GM06990 (cell line): Measurements from ENCODE around the gene TBC1D25.

Experiments used
- DNase-seq: peaks from one replicate; pipeline ENCODE4 v3.0.0-alpha.2; 2011; ENCODE audit not compliant: insufficient read length; ENCODE audit errors: extremely low read depth
- H3K27me3 ChIP-seq: replicated peaks from 2 replicates; pipeline ENCODE4 v1.6.0; 2011; ENCODE audit warnings: low read length; ENCODE audit not compliant: control insufficient read depth, insufficient read depth
- H3K36me3 ChIP-seq: 2 replicates; pipeline ENCODE4 v1.5.1; 2011; ENCODE audit warnings: low read length; ENCODE audit not compliant: control insufficient read depth, insufficient read depth
- H3K4me3 ChIP-seq: replicated peaks from 2 replicates; pipeline ENCODE4 v1.5.1; 2011; ENCODE audit warnings: low read depth, mild to moderate bottlenecking, control low read depth, low read length
- TF ChIP-seq, protein P1 (sequence below): IDR thresholded peaks from 2 replicates; pipeline ENCODE4 v1.5.1; 2011; ENCODE audit warnings: low read length, control low read depth, mild to moderate bottlenecking, inconsistent platforms; ENCODE audit not compliant: insufficient read depth, poor library complexity, severe bottlenecking

Gene TBC1D25

DNA sequence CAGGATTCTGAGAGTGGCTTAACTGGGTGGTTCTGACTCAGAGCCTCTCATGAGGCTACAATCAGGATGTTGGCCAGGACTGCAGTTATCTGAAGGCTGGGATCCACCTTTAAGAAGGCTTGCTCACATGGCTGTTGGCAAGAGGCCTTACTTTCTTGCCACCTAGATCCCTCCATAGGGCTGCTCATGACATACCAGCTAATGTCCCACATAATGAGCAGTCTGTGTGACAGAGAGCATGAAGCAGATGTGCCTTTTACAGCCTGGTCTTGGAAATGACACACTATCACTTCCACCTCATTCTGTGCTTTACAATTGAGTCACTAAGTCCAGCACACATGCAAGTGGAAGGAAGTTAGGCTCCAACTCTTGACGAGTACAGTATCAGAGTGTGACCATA, 30.4 kb downstream of the TBC1D25 start:
- TF ChIP-seq, protein P1, sequence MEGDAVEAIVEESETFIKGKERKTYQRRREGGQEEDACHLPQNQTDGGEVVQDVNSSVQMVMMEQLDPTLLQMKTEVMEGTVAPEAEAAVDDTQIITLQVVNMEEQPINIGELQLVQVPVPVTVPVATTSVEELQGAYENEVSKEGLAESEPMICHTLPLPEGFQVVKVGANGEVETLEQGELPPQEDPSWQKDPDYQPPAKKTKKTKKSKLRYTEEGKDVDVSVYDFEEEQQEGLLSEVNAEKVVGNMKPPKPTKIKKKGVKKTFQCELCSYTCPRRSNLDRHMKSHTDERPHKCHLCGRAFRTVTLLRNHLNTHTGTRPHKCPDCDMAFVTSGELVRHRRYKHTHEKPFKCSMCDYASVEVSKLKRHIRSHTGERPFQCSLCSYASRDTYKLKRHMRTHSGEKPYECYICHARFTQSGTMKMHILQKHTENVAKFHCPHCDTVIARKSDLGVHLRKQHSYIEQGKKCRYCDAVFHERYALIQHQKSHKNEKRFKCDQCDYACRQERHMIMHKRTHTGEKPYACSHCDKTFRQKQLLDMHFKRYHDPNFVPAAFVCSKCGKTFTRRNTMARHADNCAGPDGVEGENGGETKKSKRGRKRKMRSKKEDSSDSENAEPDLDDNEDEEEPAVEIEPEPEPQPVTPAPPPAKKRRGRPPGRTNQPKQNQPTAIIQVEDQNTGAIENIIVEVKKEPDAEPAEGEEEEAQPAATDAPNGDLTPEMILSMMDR: no peak
- Histone ChIP-seq H3K27me3 (no peaks in the 10 kb centered on the region), H3K4me3 (no peak overlapping the region), H3K36me3 (no peaks in the 10 kb centered on the region)
- DNase-seq: peak; percentile 71

DNA sequence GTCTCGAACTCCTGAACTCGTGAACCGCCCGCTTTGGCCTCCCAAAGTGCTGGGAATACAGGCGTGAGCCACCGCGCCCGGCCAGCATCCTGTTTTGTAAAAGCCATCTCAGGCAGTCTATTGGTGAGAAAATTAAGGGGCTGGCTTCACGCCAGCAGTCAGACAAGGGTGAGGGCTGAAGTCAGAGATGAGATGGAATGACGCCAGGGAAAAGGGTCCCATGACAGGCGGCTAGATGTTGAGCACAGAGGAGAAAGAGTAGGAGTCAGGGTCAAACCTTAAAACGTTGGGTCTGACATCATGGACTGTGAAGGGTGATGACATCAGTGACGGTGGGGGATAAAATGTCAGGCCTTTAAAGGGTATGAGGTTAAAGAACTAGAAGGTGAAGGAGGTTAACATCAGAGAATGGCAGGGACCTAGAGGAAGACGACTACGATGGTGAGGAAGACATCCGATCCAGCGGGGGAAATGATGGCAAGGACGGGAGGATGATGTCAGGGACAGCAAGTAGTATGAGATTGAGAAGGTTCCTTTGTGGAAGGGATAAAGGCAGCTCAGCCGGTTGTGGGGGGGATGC, 34.3 kb downstream of the TBC1D25 start:
- H3K36me3 ChIP-seq: peaks cover 13% of the 10 kb centered on the region
- H3K27me3 ChIP-seq: no peaks in the 10 kb centered on the region
- H3K4me3 ChIP-seq: peak overlapping the region; percentile 43
- TF ChIP-seq, protein P1: no peak
- no peak for DNase-seq

DNA sequence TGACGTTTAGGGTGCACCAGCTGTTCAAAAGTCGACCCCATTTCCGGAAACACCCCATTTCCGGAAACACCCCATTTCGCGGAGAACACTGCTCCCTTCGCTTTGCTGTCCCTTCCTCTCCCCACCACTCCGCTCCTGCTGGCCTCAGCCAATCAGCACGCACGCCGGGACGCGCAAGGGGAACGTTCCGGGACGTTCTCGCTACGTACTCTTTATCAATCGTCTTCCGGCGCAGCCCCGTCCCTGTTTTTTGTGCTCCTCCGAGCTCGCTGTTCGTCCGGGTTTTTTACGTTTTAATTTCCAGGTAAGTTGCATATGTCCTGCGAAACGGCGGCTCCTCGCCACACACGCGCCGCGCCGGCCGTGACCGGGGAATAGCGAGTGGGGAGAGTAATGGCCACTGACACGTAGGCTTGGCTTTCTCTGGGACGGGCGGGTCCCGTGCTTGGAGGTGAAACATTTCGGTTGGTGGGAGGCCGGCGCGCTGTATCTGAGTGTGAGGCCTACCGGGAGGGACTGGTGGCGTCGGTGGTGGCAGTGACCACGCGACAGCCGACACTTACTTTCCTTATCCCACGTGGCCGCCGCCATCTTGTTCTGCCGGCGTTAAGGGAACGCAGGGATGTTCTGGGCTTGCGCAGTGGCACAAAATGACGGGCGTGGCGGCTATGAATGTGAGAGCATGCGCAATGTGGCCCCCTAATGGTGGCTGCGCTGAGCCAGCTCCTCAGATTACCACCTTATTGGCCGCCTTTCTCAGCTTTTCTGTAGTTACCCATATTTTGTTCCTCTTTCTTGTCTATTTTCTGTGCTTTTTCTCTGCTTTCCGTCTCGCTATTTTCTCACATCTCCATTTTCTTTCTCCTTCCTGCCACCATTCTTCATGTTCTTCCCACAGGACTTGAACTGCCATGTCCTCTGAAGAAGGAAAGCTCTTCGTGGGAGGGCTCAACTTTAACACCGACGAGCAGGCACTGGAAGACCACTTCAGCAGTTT, 35.1 kb downstream of the TBC1D25 start, which contains the start of gene RBM3:
RBM3 (plus strand) TSS at position 215 of the 997 bp plus-strand sequence; CDS start at position 912, 697 bp downstream.
- DNase-seq: peak; percentile 92
- peak within 1 kb of the TSS; percentile 74 for H3K4me3 ChIP-seq
- H3K36me3 ChIP-seq: peaks cover 13% of the 10 kb centered on the region
- H3K27me3 ChIP-seq: no peaks in the 10 kb centered on the region
- TF ChIP-seq, protein P1: peak; percentile 38

DNA sequence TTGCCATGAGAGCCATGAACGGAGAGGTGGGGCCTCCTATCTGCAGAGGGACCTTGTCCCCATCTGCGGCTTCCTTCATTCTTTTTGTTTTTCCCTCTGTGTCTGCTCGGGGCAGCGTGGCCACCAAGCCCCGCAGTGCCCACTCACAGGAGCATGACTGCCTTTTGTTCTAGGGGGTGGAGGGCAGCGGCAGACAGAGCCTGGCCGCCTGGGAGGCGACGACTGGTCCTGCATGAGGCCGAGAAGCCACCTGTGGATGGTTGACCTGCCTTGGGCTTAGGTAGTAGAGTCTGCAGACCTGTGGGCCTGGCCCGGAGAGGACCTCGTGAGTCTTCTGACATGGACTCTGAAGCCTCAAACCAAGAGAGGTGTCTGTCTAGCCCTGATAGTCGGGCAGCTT, 36.1 kb downstream of the TBC1D25 start:
- TF ChIP-seq, protein P1: no peak
- Histone ChIP-seq H3K36me3 (peaks cover 13% of the 10 kb centered on the region), H3K27me3 (no peaks in the 10 kb centered on the region), H3K4me3 (peak overlapping the region; percentile 74)
- DNase-seq: no peak

DNA sequence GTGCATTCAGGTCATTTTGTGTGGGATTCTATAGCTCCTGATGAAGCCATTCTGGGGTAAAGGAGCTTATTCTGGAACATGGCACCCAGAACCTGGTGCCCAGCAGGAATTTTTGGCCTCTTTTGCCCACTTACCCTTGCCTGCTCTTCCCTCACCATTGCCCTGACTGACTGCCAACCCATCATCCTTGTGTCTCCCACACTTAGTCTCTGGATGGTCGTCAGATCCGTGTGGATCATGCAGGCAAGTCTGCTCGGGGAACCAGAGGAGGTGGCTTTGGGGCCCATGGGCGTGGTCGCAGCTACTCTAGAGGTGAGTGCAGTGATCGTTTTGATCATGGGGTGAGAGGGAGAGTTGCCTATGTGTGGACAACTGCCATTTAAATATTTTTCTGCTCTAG, 36.6 kb downstream of the TBC1D25 start:
- Histone ChIP-seq H3K4me3 (peak overlapping the region; percentile 74), H3K27me3 (no peaks in the 10 kb centered on the region), H3K36me3 (peaks cover 13% of the 10 kb centered on the region)
- TF ChIP-seq, protein P1: no peak
- no peak for DNase-seq
